Measurements from ENCODE around the gene OSBPL10.

OSBPL10 gene

GRCh38 chr3:31921837-31922236, 59.2 kb downstream of the OSBPL10 start:
- no peak for DNase-seq

GRCh38 chr3:31920310-31920709, 60.8 kb downstream of the OSBPL10 start:
- no peak for DNase-seq

- DNase-seq: no peak
Observed at GRCh38 chr3:31919528-31919927, 61.5 kb downstream of the OSBPL10 start.

GRCh38 chr3:31918179-31919150, 62.6 kb downstream of the OSBPL10 start:
- no peak for DNase-seq

- DNase-seq: no peak
Observed at GRCh38 chr3:31917303-31918005, 63.6 kb downstream of the OSBPL10 start.

GRCh38 chr3:31911643-31912042, 69.4 kb downstream of the OSBPL10 start:
- no peak for DNase-seq

GRCh38 chr3:31911124-31911523, 69.9 kb downstream of the OSBPL10 start:
- DNase-seq: no peak

- no peak for DNase-seq
Observed at GRCh38 chr3:31909455-31909854, 71.6 kb downstream of the OSBPL10 start.

- DNase-seq: no peak
Observed at GRCh38 chr3:31908391-31909097, 72.5 kb downstream of the OSBPL10 start.

GRCh38 chr3:31906182-31906581, 74.9 kb downstream of the OSBPL10 start:
- no peak for DNase-seq

GRCh38 chr3:31903686-31904431, 77.2 kb downstream of the OSBPL10 start:
- no peak for DNase-seq

- no peak for DNase-seq
Observed at GRCh38 chr3:31900583-31900982, 80.5 kb downstream of the OSBPL10 start.

GRCh38 chr3:31896648-31897433, 84.2 kb downstream of the OSBPL10 start:
- no peak for DNase-seq

GRCh38 chr3:31896026-31896425, 85.0 kb downstream of the OSBPL10 start:
- no peak for DNase-seq

- no peak for DNase-seq
Observed at GRCh38 chr3:31895471-31895870, 85.6 kb downstream of the OSBPL10 start.

GRCh38 chr3:31892916-31893573, 88.0 kb downstream of the OSBPL10 start:
- no peak for DNase-seq

GRCh38 chr3:31892500-31892899, 88.6 kb downstream of the OSBPL10 start:
- no peak for DNase-seq

GRCh38 chr3:31891876-31892455, 89.1 kb downstream of the OSBPL10 start:
- DNase-seq: no peak

GRCh38 chr3:31890742-31891469, 90.2 kb downstream of the OSBPL10 start:
- DNase-seq: no peak

GRCh38 chr3:31890007-31890406, 91.1 kb downstream of the OSBPL10 start:
- no peak for DNase-seq

All from activated CD4-positive, alpha-beta T cell treated with anti-CD3 and anti-CD28 coated beads, Interleukin-2, amount 50 U/mL, for 4 hours (primary cell).